Erythroblast (primary cell): Measurements from ENCODE around the gene FYB1.

Source experiments
- GATA1 ChIP-seq: IDR thresholded peaks from 2 replicates; pipeline ENCODE4 v1.6.1; 2011; ENCODE audit warnings: low read depth, mild to moderate bottlenecking, control low read depth, low read length, moderate library complexity
- POLR2A ChIP-seq: IDR thresholded peaks from 2 replicates; pipeline ENCODE4 v1.6.1; 2011; ENCODE audit warnings: mild to moderate bottlenecking, low read length

- TF ChIP-seq POLR2A = no peak
- no peak for TF ChIP-seq GATA1
Measured at GRCh38 chr5:39173069-39173468, 46.3 kb downstream of the FYB1 start.
